Rectal smooth muscle tissue (tissue), 1 donor: ENCODE data around the gene EHD2.
"Not testable (repeated sequence)": the region's sequence is repeated elsewhere in the genome, so short reads cannot be mapped to it uniquely, and the experiment has no call there.

Source experiments
- H3K27ac ChIP-seq: one replicate; pipeline ENCODE4 v1.7.0; 2013; ENCODE audit warnings: low read depth, low read length, inconsistent platforms
- H3K27me3 ChIP-seq: one replicate; pipeline ENCODE4 v1.7.0; 2013; ENCODE audit warnings: low read length; ENCODE audit not compliant: control insufficient read depth, insufficient read depth
- H3K36me3 ChIP-seq: one replicate; pipeline ENCODE4 v1.7.0; 2013; ENCODE audit warnings: low read length; ENCODE audit not compliant: control insufficient read depth, insufficient read depth
- H3K4me1 ChIP-seq: one replicate; pipeline ENCODE4 v1.7.0; 2013; ENCODE audit warnings: low read length; ENCODE audit not compliant: control insufficient read depth, insufficient read depth
- H3K4me3 ChIP-seq: one replicate; pipeline ENCODE4 v1.7.0; 2013; ENCODE audit warnings: low read length
- H3K9ac ChIP-seq: one replicate; pipeline ENCODE4 v1.7.0; 2013; ENCODE audit warnings: low read length

EHD2 gene

DNA sequence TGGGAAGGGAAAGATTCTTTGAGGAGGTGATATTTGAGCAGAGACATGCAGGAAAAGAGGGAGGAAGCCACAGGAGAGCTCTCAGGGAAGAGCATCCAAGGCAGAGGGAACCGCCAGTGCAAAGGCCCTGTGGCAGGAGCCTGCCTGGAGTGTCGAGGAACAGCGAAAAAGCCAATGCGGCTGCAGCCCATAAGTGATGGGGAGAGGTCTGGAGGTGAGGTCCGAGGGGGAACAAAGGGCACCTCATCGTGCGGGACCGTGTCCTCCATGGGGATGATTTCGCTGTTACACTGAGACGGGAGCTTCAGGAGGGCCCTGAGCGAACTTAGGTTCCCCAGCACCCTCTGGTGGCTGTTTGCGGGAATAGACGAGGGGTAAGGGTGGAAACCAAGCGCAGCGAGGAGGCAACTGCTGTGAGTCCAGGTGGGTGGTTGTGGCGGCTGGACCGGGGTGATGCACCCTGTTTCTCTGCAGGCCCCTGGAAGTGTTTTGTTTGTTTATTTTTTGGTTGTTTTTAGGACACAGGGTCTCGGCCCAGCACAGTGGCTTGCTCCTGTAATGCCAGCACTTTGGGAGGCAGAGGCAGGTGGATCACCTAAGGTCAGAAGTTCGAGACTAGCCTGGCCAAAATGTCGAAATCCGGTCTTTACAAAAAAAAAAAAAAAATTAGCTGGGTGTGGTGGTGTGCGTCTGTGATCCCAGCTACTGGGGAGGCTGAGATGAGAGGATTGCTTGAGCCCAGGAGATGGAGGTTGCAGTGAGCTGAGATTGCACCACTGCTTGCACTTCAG, 5.9 kb upstream of the EHD2 start:
- no peaks in the 10 kb centered on the region for H3K27me3 ChIP-seq
- H3K4me3 ChIP-seq, result no peak overlapping the region
- no peak overlapping the region for H3K9ac ChIP-seq
- H3K4me1 ChIP-seq, result no peaks in the 10 kb centered on the region
- H3K27ac ChIP-seq, result no peak overlapping the region
- H3K36me3 ChIP-seq, result peaks cover 3% of the 10 kb centered on the region

DNA sequence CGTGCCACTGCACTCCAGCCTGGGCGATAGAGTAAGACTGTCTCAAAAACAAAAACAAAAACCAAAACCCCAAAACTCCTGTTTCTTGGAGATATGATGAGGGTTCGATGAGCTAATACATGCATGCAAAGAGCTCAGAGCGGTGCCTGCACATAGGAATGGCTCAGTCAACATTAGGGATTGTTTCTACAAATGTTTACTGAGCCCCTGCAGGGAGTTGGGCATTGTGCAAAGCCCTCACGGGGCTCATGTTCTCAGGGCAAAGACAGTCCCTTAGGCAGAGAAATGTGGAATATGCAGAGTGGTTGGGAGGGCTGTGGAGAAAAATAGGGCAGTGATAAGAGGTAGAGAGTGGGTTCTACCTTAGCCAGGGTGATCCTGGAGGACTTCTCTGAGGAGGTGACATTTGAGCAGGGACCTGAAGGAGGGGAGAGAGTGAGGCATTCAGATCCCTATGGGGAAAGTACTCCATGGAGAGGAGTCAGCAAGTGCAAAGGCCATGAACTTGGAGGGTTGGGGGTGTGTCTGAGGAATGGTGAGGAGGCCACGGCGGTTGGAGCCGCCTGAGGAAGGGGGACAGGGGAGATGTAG, 1.5 kb upstream of the EHD2 start:
- H3K9ac ChIP-seq, result no peak overlapping the region
- H3K27me3 ChIP-seq, result peaks cover 3% of the 10 kb centered on the region
- no peak overlapping the region for H3K27ac ChIP-seq
- peaks cover 9% of the 10 kb centered on the region for H3K4me1 ChIP-seq
- H3K36me3 ChIP-seq, result peaks cover 4% of the 10 kb centered on the region
- H3K4me3 ChIP-seq, result no peak overlapping the region

DNA sequence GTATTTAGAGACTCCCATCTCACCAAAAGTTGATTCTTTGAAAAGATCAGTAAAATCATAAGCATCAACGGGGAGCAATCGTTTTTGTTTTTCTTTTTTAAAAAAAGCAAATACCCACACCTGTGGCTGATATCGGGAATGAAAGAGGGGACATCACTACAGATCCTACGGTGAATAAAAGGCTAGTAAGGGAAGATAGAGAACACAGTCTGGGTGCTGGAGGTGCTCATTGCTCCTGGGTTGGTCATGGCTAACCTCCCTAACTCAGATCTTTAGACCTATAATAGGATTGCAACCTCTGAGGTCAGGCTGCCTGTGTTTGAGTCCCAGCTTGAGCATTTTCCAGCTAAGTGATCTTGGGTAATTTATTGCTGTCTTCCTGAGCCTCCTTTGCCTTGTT, 1.1 kb downstream of the EHD2 start:
- Histone ChIP-seq H3K9ac (no peak overlapping the region), H3K4me3 (peak overlapping the region; percentile 68), H3K4me1 (peaks cover 22% of the 10 kb centered on the region), H3K27ac (peak overlapping the region; percentile 87), H3K36me3 (peaks cover 7% of the 10 kb centered on the region), H3K27me3 (peaks cover 3% of the 10 kb centered on the region)

DNA sequence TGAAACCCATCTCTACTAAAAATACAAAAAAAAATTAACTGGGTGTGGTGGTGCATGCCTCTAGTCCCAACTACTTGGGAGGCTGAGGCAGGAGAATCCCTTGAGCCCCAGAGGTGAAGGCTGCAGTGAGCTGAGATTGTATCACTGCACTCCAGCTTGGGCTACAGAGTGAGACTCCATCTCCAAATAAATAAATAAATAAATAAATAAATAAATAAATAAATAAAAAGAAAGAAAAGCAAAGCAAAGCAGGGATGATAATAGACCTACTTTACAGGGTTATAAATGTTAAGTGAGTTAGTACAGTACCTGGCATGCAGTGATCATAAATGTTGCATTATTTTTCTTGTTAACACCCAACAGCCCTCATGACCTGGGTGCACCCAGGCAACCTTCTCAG, 1.6 kb downstream of the EHD2 start:
- not testable (repeated sequence) for H3K27me3 ChIP-seq, H3K27ac ChIP-seq, H3K36me3 ChIP-seq, H3K9ac ChIP-seq
- Histone ChIP-seq H3K4me3 (peak overlapping the region; percentile 68), H3K4me1 (peaks cover 24% of the 10 kb centered on the region)

DNA sequence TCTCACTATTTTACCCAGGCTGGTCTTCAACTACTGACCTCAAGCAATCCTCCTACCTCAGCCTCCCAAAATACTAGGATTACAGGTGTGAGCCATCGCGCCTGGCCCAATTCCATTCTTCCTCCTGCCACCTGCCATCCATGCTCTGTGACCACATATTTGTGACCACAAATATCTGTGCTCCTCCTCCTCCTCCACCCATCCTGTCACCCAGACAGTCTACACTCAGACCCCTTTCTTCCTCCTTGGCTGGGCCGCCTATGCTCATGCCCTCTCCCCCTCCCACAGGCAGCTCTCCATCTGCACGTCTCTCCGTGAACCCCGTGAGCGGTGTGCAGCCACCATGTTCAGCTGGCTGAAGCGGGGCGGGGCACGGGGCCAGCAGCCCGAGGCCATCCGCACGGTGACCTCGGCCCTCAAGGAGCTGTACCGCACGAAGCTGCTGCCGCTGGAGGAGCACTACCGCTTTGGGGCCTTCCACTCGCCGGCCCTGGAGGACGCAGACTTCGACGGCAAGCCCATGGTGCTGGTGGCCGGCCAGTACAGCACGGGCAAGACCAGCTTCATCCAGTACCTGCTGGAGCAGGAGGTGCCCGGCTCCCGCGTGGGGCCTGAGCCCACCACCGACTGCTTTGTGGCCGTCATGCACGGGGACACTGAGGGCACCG, 3.2 kb downstream of the EHD2 start:
- Histone ChIP-seq H3K9ac (no peak overlapping the region), H3K4me3 (peak overlapping the region; percentile 0), H3K27ac (peak overlapping the region; percentile 66), H3K27me3 (peaks cover 3% of the 10 kb centered on the region), H3K36me3 (peaks cover 7% of the 10 kb centered on the region), H3K4me1 (peaks cover 36% of the 10 kb centered on the region)

DNA sequence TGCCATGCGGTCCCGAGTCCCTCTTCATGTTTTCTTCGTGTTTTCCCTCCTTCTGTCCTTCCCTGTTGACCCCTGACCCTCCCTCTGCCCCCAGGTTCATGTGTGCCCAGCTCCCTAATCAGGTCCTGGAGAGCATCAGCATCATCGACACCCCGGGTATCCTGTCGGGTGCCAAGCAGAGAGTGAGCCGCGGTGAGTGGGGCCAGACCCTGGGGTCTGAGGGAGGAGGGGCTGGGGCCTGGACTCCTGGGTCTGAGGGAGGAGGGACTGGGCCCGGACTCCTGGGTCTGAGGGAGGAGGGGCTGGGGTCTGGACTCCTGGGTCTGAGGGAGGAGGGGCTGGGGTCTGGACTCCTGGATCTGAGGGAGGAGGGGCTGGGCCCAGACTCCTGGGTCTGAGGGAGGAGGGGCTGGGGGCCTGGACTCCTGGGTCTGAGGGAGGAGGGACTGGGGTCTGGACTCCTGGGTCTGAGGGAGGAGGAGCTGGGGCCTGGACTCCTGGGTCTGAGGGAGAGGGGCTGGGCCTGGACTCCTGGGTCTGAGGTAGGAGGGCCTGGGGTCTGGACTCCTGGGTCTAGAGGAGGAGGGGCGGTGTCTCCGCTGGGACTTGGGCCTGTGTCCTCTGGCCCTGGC, 5.3 kb downstream of the EHD2 start:
- Histone ChIP-seq H3K4me1 (peaks cover 41% of the 10 kb centered on the region), H3K27ac (peak overlapping the region; percentile 90), H3K4me3 (peak overlapping the region; percentile 52)
- H3K36me3 ChIP-seq, H3K27me3 ChIP-seq, H3K9ac ChIP-seq: not testable (repeated sequence)

DNA sequence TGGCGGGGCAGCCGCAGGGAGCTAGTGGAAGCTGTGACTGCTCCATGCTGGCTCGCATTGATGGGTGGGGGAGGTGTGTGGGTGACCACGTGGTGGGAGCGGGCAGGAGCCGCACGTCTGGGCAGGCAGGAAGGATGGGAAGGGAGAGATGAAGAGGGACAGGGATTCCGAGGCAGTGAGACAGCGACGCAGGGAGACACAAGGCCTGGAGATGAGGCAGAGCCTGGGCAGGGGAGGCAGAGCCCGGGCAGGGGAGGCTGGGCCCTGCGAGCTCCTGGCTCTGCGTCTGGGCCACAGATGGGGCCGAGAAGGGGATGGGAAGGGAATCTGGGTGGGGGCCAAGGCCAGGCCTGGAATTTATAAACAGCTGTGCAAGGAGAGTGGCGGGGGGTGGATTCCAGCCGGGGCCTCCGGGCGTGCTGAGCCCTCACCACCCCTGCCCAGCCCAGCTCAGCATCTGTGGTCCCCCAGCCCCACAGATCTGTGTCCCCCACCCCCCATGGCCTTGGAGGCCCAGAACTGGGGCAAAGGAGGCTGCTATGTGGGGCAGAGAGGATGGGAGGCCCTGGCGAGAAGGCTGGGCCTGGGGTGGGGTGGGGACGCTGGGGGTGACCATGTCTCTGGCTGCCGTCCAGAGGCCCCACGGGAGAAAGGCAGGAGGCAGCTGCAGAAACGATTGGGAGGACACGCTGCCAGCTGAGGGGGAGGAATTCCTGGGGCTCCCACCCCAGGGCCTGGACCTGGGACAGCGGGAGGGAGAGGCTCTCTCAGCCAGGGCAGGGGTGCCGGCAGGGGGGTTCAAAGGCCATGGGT, 6.0 kb downstream of the EHD2 start:
- no peak overlapping the region for H3K9ac ChIP-seq
- peak overlapping the region; percentile 90 for H3K27ac ChIP-seq
- peak overlapping the region; percentile 52 for H3K4me3 ChIP-seq
- peaks cover 41% of the 10 kb centered on the region for H3K4me1 ChIP-seq
- peaks cover 3% of the 10 kb centered on the region for H3K27me3 ChIP-seq
- H3K36me3 ChIP-seq, result peaks cover 7% of the 10 kb centered on the region

DNA sequence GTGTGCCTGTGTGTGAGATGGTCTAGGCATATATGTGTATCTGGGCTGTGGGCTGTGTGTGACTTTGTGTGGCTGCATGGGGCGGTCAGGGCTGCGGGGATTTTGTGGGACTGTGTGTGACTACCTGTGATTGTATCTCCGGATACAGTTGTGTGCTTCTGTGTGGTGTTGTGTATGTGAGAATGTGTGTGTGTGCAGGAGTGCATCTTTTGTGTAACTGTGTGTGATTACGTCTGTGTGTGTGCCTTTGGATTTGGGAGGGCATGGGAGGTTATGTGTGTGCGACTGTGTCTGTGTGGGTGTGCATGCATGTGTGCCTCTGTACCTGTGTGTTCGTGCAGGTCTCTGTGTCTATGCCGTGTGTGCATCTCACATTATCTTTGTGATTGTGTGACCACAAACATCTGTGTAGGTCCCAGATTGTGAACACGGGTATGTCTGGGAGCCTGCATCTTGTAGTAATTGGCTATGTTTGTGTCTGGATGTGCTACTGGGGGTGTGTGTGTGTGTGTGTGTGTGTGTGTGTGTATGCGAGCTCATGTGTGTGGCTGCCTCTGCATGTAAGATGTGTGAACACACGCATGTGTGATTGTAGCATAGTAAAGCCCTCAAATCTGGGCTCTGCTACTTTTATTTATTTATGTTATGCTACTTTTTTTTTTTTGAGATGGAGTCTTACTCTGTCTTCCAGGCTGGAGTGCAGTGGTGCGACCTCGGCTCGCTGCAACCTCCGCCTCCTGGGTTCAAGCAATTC, 7.6 kb downstream of the EHD2 start:
- peaks cover 33% of the 10 kb centered on the region for H3K4me1 ChIP-seq
- no peak overlapping the region for H3K4me3 ChIP-seq

DNA sequence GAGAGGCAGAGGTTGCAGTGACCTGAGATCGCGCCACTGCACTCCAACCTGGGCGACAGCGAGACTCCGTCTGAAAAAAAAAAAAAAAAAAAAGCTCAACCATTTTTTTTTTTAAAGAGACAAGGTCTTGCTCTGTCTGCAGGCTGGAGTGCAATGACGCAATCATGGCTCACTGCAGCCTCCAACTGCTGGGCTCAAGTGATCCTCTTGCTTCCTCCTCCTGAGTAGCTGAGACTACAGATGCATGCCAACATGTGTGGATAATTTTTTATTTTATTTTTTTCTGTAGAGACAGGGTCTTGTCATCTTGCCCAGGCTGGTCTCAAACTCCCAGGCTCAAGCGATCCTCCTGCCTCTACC, 10.3 kb downstream of the EHD2 start:
- Histone ChIP-seq H3K4me3 (no peak overlapping the region), H3K36me3 (peaks cover 14% of the 10 kb centered on the region), H3K4me1 (peaks cover 19% of the 10 kb centered on the region)

More for the DNA sequence above, 7.6 kb downstream of the EHD2 start:
- Histone ChIP-seq H3K27me3 (no peaks in the 10 kb centered on the region), H3K27ac (no peak overlapping the region), H3K36me3 (peaks cover 8% of the 10 kb centered on the region), H3K9ac (no peak overlapping the region)

DNA sequence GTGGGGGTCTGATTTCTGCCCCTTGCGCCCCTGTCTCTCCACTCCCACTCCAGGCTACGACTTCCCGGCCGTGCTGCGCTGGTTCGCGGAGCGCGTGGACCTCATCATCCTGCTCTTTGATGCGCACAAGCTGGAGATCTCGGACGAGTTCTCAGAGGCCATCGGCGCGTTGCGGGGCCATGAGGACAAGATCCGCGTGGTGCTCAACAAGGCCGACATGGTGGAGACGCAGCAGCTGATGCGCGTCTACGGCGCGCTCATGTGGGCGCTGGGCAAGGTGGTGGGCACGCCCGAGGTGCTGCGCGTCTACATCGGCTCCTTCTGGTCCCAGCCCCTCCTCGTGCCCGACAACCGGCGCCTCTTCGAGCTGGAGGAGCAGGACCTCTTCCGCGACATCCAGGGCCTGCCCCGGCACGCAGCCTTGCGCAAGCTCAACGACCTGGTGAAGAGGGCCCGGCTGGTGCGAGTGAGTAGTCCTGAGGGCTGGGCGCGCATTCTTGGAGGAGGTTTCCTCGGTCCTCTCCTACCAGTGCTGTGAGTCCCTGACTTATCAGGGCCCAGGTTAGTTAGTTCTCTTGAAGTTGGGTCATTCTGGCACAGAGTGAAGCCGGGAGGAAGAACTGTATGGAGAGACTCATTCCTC, 12.7 kb downstream of the EHD2 start:
- H3K4me3 ChIP-seq, result no peak overlapping the region
- H3K27ac ChIP-seq, result no peak overlapping the region
- H3K9ac ChIP-seq, result no peak overlapping the region
- H3K27me3 ChIP-seq, result no peaks in the 10 kb centered on the region
- H3K36me3 ChIP-seq, result peaks cover 19% of the 10 kb centered on the region
- H3K4me1 ChIP-seq, result peaks cover 22% of the 10 kb centered on the region

More for the DNA sequence above, 10.3 kb downstream of the EHD2 start:
- H3K9ac ChIP-seq, result no peak overlapping the region
- peak overlapping the region; percentile 70 for H3K27ac ChIP-seq
- H3K27me3 ChIP-seq, result no peaks in the 10 kb centered on the region

DNA sequence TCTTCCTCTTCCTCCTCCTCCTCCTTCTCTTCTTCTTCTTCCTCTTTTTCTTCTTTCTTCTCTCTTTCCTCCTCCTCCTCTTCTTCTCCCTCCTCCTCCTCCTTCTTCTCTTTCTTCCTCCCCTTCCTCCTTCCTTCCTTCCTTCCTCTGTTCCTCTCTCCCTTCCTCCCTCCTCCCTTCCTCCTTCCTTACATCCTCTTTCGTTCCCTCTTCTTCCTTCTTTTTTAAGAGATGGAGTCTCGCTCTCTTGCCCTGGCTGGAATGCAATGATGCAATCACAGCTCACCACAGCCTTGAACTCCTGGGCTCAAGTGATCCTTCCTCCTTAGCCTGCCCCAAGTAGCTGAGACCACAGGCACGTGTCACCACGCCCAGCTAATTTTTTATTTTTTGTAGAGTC, 13.2 kb downstream of the EHD2 start:
- Histone ChIP-seq H3K4me3 (no peak overlapping the region), H3K27me3 (no peaks in the 10 kb centered on the region), H3K36me3 (peaks cover 19% of the 10 kb centered on the region), H3K9ac (no peak overlapping the region), H3K27ac (no peak overlapping the region), H3K4me1 (peaks cover 20% of the 10 kb centered on the region)
